ENCODE results near the gene DNAH14. TPM values are rescaled to one million over a fixed set of nuclear protein-coding genes. Genes with fewer than 3 reads are reported as not detected.
"Not testable (repeated sequence)": the region's sequence is repeated elsewhere in the genome, so short reads cannot be mapped to it uniquely, and the experiment has no call there.

DNAH14 gene
- total and polyA plus RNA-seq, 4 donors: 2.7 to 19.8 (median 9.6) TPM

GRCh38 chr1:224883091-224883490, 46.4 kb upstream of the DNAH14 start:
- Histone ChIP-seq H3K9me3 (ENCODE audit: control insufficient read depth in 4 of 4, low read length in 3 of 4) (peaks cover 0 to 1% (median 0%) of the 10 kb centered on the region in 4 donors), H3K36me3 (ENCODE audit: control insufficient read depth in 4 of 4, insufficient read depth in 3 of 4, low read depth in 1 of 4, low read length in 3 of 4) (no peaks in the 10 kb centered on the region), H3K4me1 (ENCODE audit: control insufficient read depth in 4 of 4, insufficient read depth in 4 of 4, low read length in 3 of 4) (peaks cover 3 to 13% (median 9%) of the 10 kb centered on the region in 4 donors), H3K9ac (ENCODE audit: low read depth in 1 of 2, low read length in 2 of 2) (no peak overlapping the region), H3K27ac (ENCODE audit: low read depth in 1 of 2, low read length in 2 of 2) (no peak overlapping the region), H3K4me3 (ENCODE audit: low read depth in 1 of 3, low read length in 3 of 3) (no peak overlapping the region), H3K27me3 (ENCODE audit: control insufficient read depth in 4 of 4, insufficient read depth in 4 of 4, low read length in 3 of 4) (no peaks in the 10 kb centered on the region)
- WGBS: 91% methylated on average over 2 of the region's 2 CpGs
- TF ChIP-seq MAX (IDR thresholded peaks at IDR 0.05): no peak
- TF ChIP-seq SP1 (IDR thresholded peaks at IDR 0.05): no peak
- TF ChIP-seq GABPA (IDR thresholded peaks at IDR 0.05 in 1 of 2, conservative IDR thresholded peaks at IDR 0.05 in 1 of 2): no peak
- no peak for TF ChIP-seq HNF4G (IDR thresholded peaks at IDR 0.05)
- TF ChIP-seq TAF1 (conservative IDR thresholded peaks at IDR 0.05): no peak
- no peak for TF ChIP-seq FOXA1 (IDR thresholded peaks at IDR 0.05)
- no peak for TF ChIP-seq FOXA2 (IDR thresholded peaks at IDR 0.05)
- no peak for TF ChIP-seq YY1 (IDR thresholded peaks at IDR 0.05)
- TF ChIP-seq REST (IDR thresholded peaks at IDR 0.05): no peak
- no peak for TF ChIP-seq ZBTB33 (IDR thresholded peaks at IDR 0.05)
- TF ChIP-seq RAD21 (IDR thresholded peaks at IDR 0.05): no peak
- TF ChIP-seq CTCF (IDR thresholded peaks at IDR 0.05; ENCODE audit: low read depth, low read length, missing input control): no peak
- TF ChIP-seq RXRA (IDR thresholded peaks at IDR 0.05): no peak
- no peak for TF ChIP-seq NR2F2 (IDR thresholded peaks at IDR 0.05)
- DNase-seq (ENCODE audit: low spot score): no peak

- peaks cover 3 to 13% (median 9%) of the 10 kb centered on the region in 4 donors for H3K4me1 ChIP-seq (ENCODE audit: control insufficient read depth in 4 of 4, insufficient read depth in 4 of 4, low read length in 3 of 4)
- H3K9ac ChIP-seq (ENCODE audit: low read depth in 1 of 2, low read length in 2 of 2): no peak overlapping the region
- TF ChIP-seq EGR1 (IDR thresholded peaks at IDR 0.05; ENCODE audit: low read depth in 2 of 2) (no peak), HNF4G (IDR thresholded peaks at IDR 0.05) (no peak), FOXA2 (IDR thresholded peaks at IDR 0.05) (no peak), FOXA1 (IDR thresholded peaks at IDR 0.05) (no peak)
- no peaks in the 10 kb centered on the region for H3K27me3 ChIP-seq (ENCODE audit: control insufficient read depth in 4 of 4, insufficient read depth in 4 of 4, low read length in 3 of 4)
- peaks cover 0 to 1% (median 0%) of the 10 kb centered on the region in 4 donors for H3K9me3 ChIP-seq (ENCODE audit: control insufficient read depth in 4 of 4, low read length in 3 of 4)
- DNase-seq (ENCODE audit: low spot score): no peak
- no peak overlapping the region for H3K4me3 ChIP-seq (ENCODE audit: low read depth in 1 of 3, low read length in 3 of 3)
- H3K27ac ChIP-seq (ENCODE audit: low read depth in 1 of 2, low read length in 2 of 2): no peak overlapping the region
- 25% methylated on average over 1 of the region's 1 CpG for WGBS
- no peaks in the 10 kb centered on the region for H3K36me3 ChIP-seq (ENCODE audit: control insufficient read depth in 4 of 4, insufficient read depth in 3 of 4, low read depth in 1 of 4, low read length in 3 of 4)
Measured at GRCh38 chr1:224884361-224884801, 45.1 kb upstream of the DNAH14 start.

- DNase-seq (ENCODE audit: low spot score); H3K27me3 ChIP-seq (ENCODE audit: control insufficient read depth in 4 of 4, insufficient read depth in 4 of 4, low read length in 3 of 4); H3K9me3 ChIP-seq (ENCODE audit: control insufficient read depth in 4 of 4, low read length in 3 of 4); H3K4me3 ChIP-seq (ENCODE audit: low read depth in 1 of 3, low read length in 3 of 3); H3K27ac ChIP-seq (ENCODE audit: low read depth in 1 of 2, low read length in 2 of 2); H3K9ac ChIP-seq (ENCODE audit: low read depth in 1 of 2, low read length in 2 of 2); H3K36me3 ChIP-seq (ENCODE audit: control insufficient read depth in 4 of 4, insufficient read depth in 3 of 4, low read depth in 1 of 4, low read length in 3 of 4): not testable (repeated sequence)
- peaks cover 3 to 13% (median 9%) of the 10 kb centered on the region in 4 donors for H3K4me1 ChIP-seq (ENCODE audit: control insufficient read depth in 4 of 4, insufficient read depth in 4 of 4, low read length in 3 of 4)
- 86% methylated on average over 2 of the region's 2 CpGs for WGBS
Measured at GRCh38 chr1:224885376-224885775, 44.1 kb upstream of the DNAH14 start.
